Measurements from ENCODE around the gene SMARCD3.
A peak's percentile ranks its signal among the peaks of the same experiment; 100 is the strongest.

Gene SMARCD3

GRCh38 chr7:151249034-151249731 is 689 bp upstream of the SMARCD3 start:
- DNase-seq (ENCODE audit: low read depth in 2 of 2), result no peak

- no peak for DNase-seq (ENCODE audit: low read depth in 2 of 2)
Measured at GRCh38 chr7:151247611-151248345, 716 bp downstream of the SMARCD3 start.

- DNase-seq (ENCODE audit: low read depth in 2 of 2), result no peak
Measured at GRCh38 chr7:151246851-151247580, 1.5 kb downstream of the SMARCD3 start.

GRCh38 chr7:151246102-151246850 is 2.2 kb downstream of the SMARCD3 start:
- DNase-seq (ENCODE audit: low read depth in 2 of 2), result no peak

GRCh38 chr7:151245360-151246101 is 3.0 kb downstream of the SMARCD3 start:
- peak; percentile 58 to 65 for DNase-seq (ENCODE audit: low read depth in 2 of 2)

GRCh38 chr7:151244841-151245346 is 3.6 kb downstream of the SMARCD3 start:
- no peak for DNase-seq (ENCODE audit: low read depth in 2 of 2)

GRCh38 chr7:151244196-151244840 is 4.2 kb downstream of the SMARCD3 start:
- peak in 1 of 2 donors; percentile 53 for DNase-seq (ENCODE audit: low read depth in 2 of 2)

GRCh38 chr7:151243408-151244195 is 4.9 kb downstream of the SMARCD3 start:
- DNase-seq (ENCODE audit: low read depth in 2 of 2), result no peak

- DNase-seq (ENCODE audit: low read depth in 2 of 2), result no peak
Measured at GRCh38 chr7:151243045-151243349, 5.5 kb downstream of the SMARCD3 start.

- no peak for DNase-seq (ENCODE audit: low read depth in 2 of 2)
Measured at GRCh38 chr7:151242159-151243044, 6.1 kb downstream of the SMARCD3 start.

GRCh38 chr7:151241755-151242096 is 6.8 kb downstream of the SMARCD3 start:
- no peak for DNase-seq (ENCODE audit: low read depth in 2 of 2)

- no peak for DNase-seq (ENCODE audit: low read depth in 2 of 2)
Measured at GRCh38 chr7:151240942-151241754, 7.3 kb downstream of the SMARCD3 start.

GRCh38 chr7:151240536-151240935 is 8.0 kb downstream of the SMARCD3 start:
- no peak for DNase-seq (ENCODE audit: low read depth in 2 of 2)

- DNase-seq (ENCODE audit: low read depth in 2 of 2), result no peak
Measured at GRCh38 chr7:151239837-151240459, 8.5 kb downstream of the SMARCD3 start.

GRCh38 chr7:151238924-151239836 is 9.3 kb downstream of the SMARCD3 start:
- no peak for DNase-seq (ENCODE audit: low read depth in 2 of 2)

- no peak for DNase-seq (ENCODE audit: low read depth in 2 of 2)
Measured at GRCh38 chr7:151238190-151238810, 10.2 kb downstream of the SMARCD3 start.
